GM19467 (cell line): ENCODE measurements around the gene CFAP46.
"Not testable (repeated sequence)": the region's sequence is repeated elsewhere in the genome, so short reads cannot be mapped to it uniquely, and the experiment has no call there.

Experiments
- ATAC-seq: cut with Tn5 transposase; IDR thresholded peaks from one replicate; pipeline ENCODE4 v1.9.1; 2021; ENCODE audit warnings: mild to moderate bottlenecking, moderate library complexity; ENCODE audit not compliant: unreplicated experiment

Gene CFAP46

DNA sequence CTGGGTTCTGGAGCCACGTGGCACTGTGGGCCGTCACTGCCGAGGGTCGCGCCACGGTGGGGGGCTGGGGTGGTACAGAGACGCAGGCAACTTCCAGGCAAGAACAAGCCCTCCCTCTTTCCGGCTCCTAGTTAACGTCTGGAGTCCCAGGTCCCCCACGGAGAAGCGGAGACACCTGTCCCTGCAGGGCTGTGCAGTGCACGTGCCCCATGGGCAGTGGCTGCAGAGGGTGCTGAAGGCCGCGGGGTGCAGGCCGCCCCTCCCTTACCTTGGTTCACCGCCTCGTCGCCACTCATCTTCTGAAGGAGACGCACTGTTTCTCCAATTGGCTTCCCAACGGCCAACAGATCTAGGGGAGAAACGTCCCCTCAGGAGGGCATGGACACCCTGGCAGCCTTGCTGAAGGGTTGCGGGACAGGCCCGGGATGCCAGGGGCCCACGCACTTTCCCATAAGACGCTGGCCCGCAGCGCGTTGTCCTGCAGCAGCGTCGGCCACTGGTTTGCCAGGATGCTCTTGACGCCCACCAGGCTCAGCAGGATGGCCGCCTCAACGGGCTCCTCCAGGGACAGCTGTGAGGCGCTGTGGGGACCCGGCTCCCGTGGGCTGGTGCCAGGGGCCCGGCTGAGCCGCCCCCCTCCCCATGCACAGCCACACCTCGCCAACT is 132.1 kb downstream of the CFAP46 start:
- no peak for ATAC-seq

GRCh38 chr10:132809232-132810140 is 132.9 kb downstream of the CFAP46 start:
- ATAC-seq: no peak

GRCh38 chr10:132808383-132809231 is 133.8 kb downstream of the CFAP46 start:
- no peak for ATAC-seq

GRCh38 chr10:132807621-132808049 is 134.7 kb downstream of the CFAP46 start:
- no peak for ATAC-seq

DNA sequence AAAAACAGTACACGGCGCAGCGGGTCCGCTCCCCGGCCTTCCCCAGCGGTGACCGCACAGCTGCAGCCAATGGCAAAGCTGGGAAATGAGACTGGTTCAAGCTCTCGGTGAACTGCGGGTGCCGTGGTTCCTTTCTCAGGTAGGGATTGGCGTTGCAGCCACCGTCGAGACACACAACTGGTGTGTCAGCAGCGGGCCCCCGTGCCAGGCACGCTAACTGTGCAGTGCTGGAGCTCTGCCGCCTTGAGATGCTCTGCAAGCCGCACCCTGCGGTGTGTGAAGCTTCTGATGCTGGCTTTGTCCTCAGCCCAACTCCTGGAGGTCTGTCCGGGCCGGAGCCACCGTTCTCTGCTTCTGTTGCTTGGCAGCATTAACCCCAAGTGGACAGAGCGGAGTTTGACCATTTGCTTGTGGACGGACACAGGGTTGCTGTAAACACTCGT is 135.8 kb downstream of the CFAP46 start:
- ATAC-seq: no peak

GRCh38 chr10:132806110-132806509 is 136.3 kb downstream of the CFAP46 start:
- no peak for ATAC-seq

GRCh38 chr10:132805599-132805998 is 136.8 kb downstream of the CFAP46 start:
- ATAC-seq: no peak

DNA sequence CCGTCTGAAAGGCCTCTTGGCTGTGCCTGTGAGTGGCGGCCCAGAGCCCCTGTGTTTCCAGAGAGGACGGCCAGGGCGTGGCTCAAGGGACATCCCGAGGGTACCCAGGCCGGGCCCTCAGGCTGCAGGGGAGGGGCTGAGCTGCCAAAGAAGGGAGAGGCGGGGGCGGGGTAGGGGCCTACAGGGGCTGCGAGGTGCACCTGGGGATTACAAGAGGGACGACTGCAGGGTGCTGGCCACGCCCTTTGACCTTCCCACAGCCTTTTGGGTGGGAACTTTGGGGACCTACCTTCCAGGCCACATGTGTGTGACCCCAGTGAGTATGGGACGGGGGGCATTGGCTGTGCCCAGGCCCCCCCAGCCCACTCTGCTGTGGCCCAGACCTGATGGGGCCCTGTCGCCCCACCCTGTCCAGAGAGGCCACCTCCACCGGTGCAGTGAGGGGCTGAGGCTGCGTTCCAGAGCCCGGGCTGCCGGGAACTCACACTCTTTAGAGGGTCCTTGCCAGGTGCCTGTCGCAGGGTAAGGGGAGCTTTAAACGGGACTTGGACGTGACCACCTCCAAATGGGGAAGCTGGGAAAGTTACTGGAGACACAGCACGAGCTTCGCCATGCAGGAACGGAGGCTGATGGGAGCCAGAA is 137.5 kb downstream of the CFAP46 start:
- ATAC-seq: no peak

DNA sequence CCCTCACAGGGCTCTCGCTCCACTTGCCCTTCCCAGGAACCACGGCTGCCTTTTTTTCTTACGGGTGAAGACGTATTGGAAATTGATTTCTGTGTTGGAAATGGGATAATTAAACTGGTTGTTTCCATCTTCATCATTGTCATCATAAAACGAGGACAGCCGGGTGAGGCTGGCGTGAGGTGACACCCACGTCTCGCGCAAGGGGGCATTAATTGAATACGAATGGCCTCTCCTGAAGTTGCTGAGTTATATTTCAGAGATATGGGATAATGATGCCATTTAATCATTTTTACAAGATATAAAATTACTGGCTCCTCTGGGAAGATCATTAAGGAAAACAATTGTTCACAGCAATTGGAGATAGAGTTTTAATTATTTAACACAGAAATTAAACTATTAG is 138.1 kb downstream of the CFAP46 start:
- ATAC-seq: no peak

- no peak for ATAC-seq
Measured at GRCh38 chr10:132803416-132804210, 138.8 kb downstream of the CFAP46 start.

DNA sequence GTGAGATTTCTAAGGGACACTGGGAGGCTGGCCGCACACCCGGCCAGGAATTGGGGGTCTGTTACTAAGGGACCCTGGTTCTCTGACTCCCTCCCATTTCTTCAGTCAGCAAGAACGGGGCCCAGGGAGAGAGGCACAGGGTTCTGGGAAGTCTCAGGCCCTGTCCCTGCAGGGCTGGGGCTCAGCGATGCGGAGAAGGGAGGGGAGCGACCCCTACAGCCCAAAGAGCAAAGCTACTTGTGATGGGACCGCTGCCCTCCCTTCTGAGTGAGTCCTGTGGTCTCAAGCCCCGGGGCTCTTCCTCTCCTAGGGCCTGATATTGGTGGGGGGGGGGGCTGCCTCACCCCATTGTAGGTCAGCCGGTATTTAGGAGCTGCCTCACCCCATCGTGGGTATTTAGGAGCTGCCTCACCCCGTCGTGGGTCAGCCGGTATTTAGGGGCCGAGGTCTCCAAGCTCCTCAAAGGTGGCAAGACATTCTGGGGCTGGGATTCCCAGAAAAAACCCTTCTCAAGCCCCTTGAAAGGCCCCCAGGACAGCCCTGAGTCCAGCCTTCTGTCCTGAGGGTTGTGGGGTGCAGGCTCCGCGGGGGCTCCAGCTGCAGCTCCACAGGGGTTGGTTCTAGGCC is 139.6 kb downstream of the CFAP46 start:
- ATAC-seq: no peak

DNA sequence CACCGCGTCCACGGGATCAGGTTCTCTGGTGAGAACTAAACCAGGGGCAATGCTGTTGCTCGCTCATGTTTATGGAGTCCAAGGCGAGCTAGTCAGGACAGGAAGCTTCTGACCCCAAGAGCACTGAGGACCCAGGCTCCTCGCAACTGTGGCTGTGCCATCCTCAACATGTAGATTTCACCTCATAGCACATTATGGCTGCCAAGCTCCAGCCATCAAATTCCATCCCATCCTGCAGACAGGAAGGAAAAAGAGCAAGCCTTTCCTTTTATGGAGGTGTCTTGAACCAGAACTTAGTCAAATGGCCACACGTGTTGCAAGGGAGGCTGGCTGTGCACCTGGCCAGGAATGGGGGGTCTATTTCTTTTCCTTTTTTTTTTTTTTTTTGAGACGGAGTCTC is 140.3 kb downstream of the CFAP46 start:
- ATAC-seq: no peak

GRCh38 chr10:132799865-132800264 is 142.5 kb downstream of the CFAP46 start:
- no peak for ATAC-seq

- ATAC-seq: no peak
Measured at GRCh38 chr10:132798876-132799275, 143.5 kb downstream of the CFAP46 start.

DNA sequence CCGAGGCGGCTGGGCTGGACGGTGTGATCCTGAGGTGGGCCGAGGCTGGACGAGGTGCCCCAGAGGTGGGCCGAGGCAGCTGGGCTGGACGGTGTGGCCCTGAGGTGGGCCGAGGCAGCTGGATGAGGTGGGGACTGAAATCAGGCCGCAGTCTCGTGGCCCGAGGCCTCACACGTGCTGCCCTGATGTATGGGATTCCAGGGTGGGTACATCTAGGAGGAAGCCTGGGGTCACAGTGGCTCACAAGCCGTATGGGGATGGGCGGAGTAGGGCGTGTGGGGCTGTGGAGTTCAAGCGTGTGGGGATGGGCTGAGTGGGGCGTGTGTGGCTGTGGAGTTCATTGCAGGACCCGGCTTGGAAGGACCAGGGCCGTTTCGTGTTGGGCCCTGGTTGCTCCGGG is 144.0 kb downstream of the CFAP46 start:
- ATAC-seq: no peak

- not testable (repeated sequence) for ATAC-seq
Measured at GRCh38 chr10:132797986-132798385, 144.4 kb downstream of the CFAP46 start.

DNA sequence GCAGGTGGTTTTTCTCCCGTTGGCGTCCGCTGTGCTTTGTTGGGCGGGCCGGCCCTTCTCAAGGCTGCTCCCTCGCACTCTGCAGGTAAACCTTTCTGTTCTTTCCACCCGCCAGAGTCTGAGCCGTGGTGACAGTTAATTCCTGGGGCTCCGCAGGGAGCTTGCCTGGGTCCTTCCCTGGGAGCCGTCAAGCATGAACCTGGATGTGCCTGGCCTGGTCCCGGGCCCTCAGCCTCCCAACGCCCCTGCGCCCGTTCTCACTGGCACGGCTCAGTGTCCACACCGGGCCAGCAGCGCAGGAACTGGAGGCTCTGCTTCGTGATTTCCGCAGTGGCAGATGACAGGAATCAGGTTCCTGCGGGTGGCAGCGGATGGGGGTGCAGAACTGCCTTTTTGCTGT is 145.5 kb downstream of the CFAP46 start:
- no peak for ATAC-seq

- no peak for ATAC-seq
Measured at GRCh38 chr10:132793871-132794849, 148.2 kb downstream of the CFAP46 start.
